Adrenal gland (tissue), 5 donors: ENCODE data around the gene SCRN1.

ENCODE experiments used
- POLR2A ChIP-seq, 2 donors: fragments of 450-650 bp; IDR thresholded peaks; one replicate each; pipeline ENCODE4 v1.6.1; 2017; ENCODE audit warnings: antibody characterized with exemption in 2 of 2, mild to moderate bottlenecking in 2 of 2, moderate library complexity in 1 of 2
- TF ChIP-seq, protein P1 (sequence below), 6 experiments: fragments of 450-650 bp in 4 of 6; fragments of 200-600 bp in 2 of 6; sonication (generic) in 1 of 6; IDR thresholded peaks; 1 replicate in 5 of 6; 2 replicates in 1 of 6; pipeline versions ENCODE4 v1.5.1 to v1.8.0; 2016 to 2021; ENCODE audit warnings: antibody characterized with exemption in 6 of 6, mild to moderate bottlenecking in 2 of 6, moderate library complexity in 1 of 6
- donor health status: DM: no; HTN: no; CAD: no.

GRCh38 chr7:30018451-30018850 lies 28.9 kb upstream of the SCRN1 start:
- TF ChIP-seq, protein P1, sequence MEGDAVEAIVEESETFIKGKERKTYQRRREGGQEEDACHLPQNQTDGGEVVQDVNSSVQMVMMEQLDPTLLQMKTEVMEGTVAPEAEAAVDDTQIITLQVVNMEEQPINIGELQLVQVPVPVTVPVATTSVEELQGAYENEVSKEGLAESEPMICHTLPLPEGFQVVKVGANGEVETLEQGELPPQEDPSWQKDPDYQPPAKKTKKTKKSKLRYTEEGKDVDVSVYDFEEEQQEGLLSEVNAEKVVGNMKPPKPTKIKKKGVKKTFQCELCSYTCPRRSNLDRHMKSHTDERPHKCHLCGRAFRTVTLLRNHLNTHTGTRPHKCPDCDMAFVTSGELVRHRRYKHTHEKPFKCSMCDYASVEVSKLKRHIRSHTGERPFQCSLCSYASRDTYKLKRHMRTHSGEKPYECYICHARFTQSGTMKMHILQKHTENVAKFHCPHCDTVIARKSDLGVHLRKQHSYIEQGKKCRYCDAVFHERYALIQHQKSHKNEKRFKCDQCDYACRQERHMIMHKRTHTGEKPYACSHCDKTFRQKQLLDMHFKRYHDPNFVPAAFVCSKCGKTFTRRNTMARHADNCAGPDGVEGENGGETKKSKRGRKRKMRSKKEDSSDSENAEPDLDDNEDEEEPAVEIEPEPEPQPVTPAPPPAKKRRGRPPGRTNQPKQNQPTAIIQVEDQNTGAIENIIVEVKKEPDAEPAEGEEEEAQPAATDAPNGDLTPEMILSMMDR (IDR thresholded peaks at IDR 0.05), result no peak
- TF ChIP-seq POLR2A (IDR thresholded peaks at IDR 0.05), result no peak
